H9 (cell line): Measurements from ENCODE around the gene SLC25A26. TPM values are rescaled to one million over a fixed set of nuclear protein-coding genes. Genes with fewer than 3 reads are reported as not detected.
A peak's percentile ranks its signal among the peaks of the same experiment; 100 is the strongest.

ENCODE experiments used
- DNase-seq: peaks from one replicate; pipeline ENCODE4 v3.0.0-alpha.2; 2017
- H2AFZ ChIP-seq: one replicate; pipeline ENCODE4 v1.6.1; 2013; ENCODE audit warnings: mild to moderate bottlenecking, low read length, control low read depth, moderate library complexity
- H2AK5ac ChIP-seq: 2 replicates; pipeline ENCODE4 v1.6.1; 2013; ENCODE audit warnings: low read length, control low read depth, mixed read lengths; ENCODE audit not compliant: insufficient read length
- H2BK120ac ChIP-seq: one replicate; pipeline ENCODE4 v1.6.1; 2013; ENCODE audit warnings: low read depth, mild to moderate bottlenecking, low read length, control low read depth, inconsistent platforms; ENCODE audit not compliant: poor library complexity, severe bottlenecking
- H2BK12ac ChIP-seq: 2 replicates; pipeline ENCODE4 v1.6.1; 2013; ENCODE audit warnings: low read length, control low read depth, mixed read lengths, low read depth; ENCODE audit not compliant: insufficient read length
- H2BK15ac ChIP-seq: 2 replicates; pipeline ENCODE4 v1.6.1; 2013; ENCODE audit warnings: low read depth, low read length, control low read depth
- H2BK20ac ChIP-seq: one replicate; pipeline ENCODE4 v1.6.1; 2013; ENCODE audit warnings: low read depth, mild to moderate bottlenecking, low read length, control low read depth, inconsistent platforms; ENCODE audit not compliant: poor library complexity, severe bottlenecking
- H2BK5ac ChIP-seq: 2 replicates; pipeline ENCODE4 v1.6.1; 2013; ENCODE audit warnings: low read length, control low read depth, mixed read lengths; ENCODE audit not compliant: insufficient read length
- H3K14ac ChIP-seq: 2 replicates; pipeline ENCODE4 v1.6.1; 2013; ENCODE audit warnings: low read length, control low read depth; ENCODE audit not compliant: insufficient read depth
- H3K18ac ChIP-seq: 2 replicates; pipeline ENCODE4 v1.6.1; 2013; ENCODE audit warnings: low read depth, mild to moderate bottlenecking, mixed read lengths, low read length, control low read depth; ENCODE audit not compliant: insufficient read length
- H3K23ac ChIP-seq: 2 replicates; pipeline ENCODE4 v1.6.1; 2013; ENCODE audit warnings: low read length, control low read depth, mixed read lengths, low read depth; ENCODE audit not compliant: insufficient read length
- H3K23me2 ChIP-seq: 2 replicates; pipeline ENCODE4 v1.6.1; 2013; ENCODE audit warnings: low read depth, mild to moderate bottlenecking, mixed read lengths, low read length, control low read depth; ENCODE audit not compliant: insufficient read length, poor library complexity, severe bottlenecking
- H3K27ac ChIP-seq: 2 replicates; pipeline ENCODE4 v1.5.1; 2013; ENCODE audit warnings: low read length, control low read depth, mixed read lengths, low read depth; ENCODE audit not compliant: insufficient read length
- H3K27me3 ChIP-seq: 2 replicates; pipeline ENCODE4 v1.6.1; 2013; ENCODE audit warnings: low read length, control low read depth, inconsistent platforms; ENCODE audit not compliant: insufficient read depth
- H3K4ac ChIP-seq: 2 replicates; pipeline ENCODE4 v1.6.1; 2013; ENCODE audit warnings: low read depth, mild to moderate bottlenecking, control low read depth, inconsistent platforms, low read length, moderate library complexity
- H3K4me1 ChIP-seq: 2 replicates; pipeline ENCODE4 v1.6.1; 2013; ENCODE audit warnings: low read length, control low read depth, inconsistent platforms; ENCODE audit not compliant: insufficient read depth
- H3K4me2 ChIP-seq: 2 replicates; pipeline ENCODE4 v1.6.1; 2013; ENCODE audit warnings: low read length, control low read depth, mixed read lengths; ENCODE audit not compliant: insufficient read length, insufficient read depth
- H3K56ac ChIP-seq: 2 replicates; pipeline ENCODE4 v1.6.1; 2013; ENCODE audit warnings: low read depth, mild to moderate bottlenecking, mixed read lengths, low read length, control low read depth; ENCODE audit not compliant: insufficient read length
- H3K79me1 ChIP-seq: 2 replicates; pipeline ENCODE4 v1.6.1; 2013; ENCODE audit warnings: low read depth, mild to moderate bottlenecking, moderate library complexity, low read length, control low read depth, inconsistent platforms; ENCODE audit not compliant: insufficient read depth, poor library complexity, severe bottlenecking
- H3K79me2 ChIP-seq: 2 replicates; pipeline ENCODE4 v1.6.1; 2013; ENCODE audit warnings: low read length, control low read depth, inconsistent platforms; ENCODE audit not compliant: insufficient read depth
- H3K9ac ChIP-seq: 2 replicates; pipeline ENCODE4 v1.6.1; 2013; ENCODE audit warnings: low read length, control low read depth, mixed read lengths; ENCODE audit not compliant: insufficient read length; ENCODE audit errors: extremely low read depth
- H3K9me3 ChIP-seq: one replicate; pipeline ENCODE4 v1.6.1; 2013; ENCODE audit warnings: low read depth, low read length, inconsistent platforms; ENCODE audit not compliant: control insufficient read depth
- H3T11ph ChIP-seq: one replicate; pipeline ENCODE4 v1.6.1; 2013; ENCODE audit warnings: mild to moderate bottlenecking, low read length, control low read depth, inconsistent platforms
- H4K20me1 ChIP-seq: one replicate; pipeline ENCODE4 v1.6.1; 2013; ENCODE audit not compliant: control insufficient read depth, insufficient read length, insufficient read depth
- H4K5ac ChIP-seq: 2 replicates; pipeline ENCODE4 v1.6.1; 2013; ENCODE audit warnings: low read depth, mild to moderate bottlenecking, mixed read lengths, low read length, control low read depth; ENCODE audit not compliant: insufficient read length
- H4K8ac ChIP-seq: replicated peaks from 2 replicates; pipeline ENCODE4 v1.6.1; 2013; ENCODE audit warnings: low read length, control low read depth, mixed read lengths, low read depth; ENCODE audit not compliant: insufficient read length
- H4K91ac ChIP-seq: 2 replicates; pipeline ENCODE4 v1.6.1; 2013; ENCODE audit warnings: low read depth, mild to moderate bottlenecking, moderate library complexity, mixed read lengths, low read length, control low read depth; ENCODE audit not compliant: insufficient read length
- H3K27ac Mint-ChIP-seq, 3 experiments: 2 replicates in 2 of 3; 3 replicates in 1 of 3; pipeline ENCODE4 v1.8.0; 2020 to 2021; ENCODE audit warnings: mixed read lengths in 3 of 3, mild to moderate bottlenecking in 1 of 3, moderate library complexity in 1 of 3
- H3K27me3 Mint-ChIP-seq: 2 replicates; pipeline ENCODE4 v1.8.0; 2021; ENCODE audit warnings: low read depth, mild to moderate bottlenecking, moderate library complexity, mixed read lengths
- H3K36me3 Mint-ChIP-seq, 3 experiments: 2 replicates in 2 of 3; 3 replicates in 1 of 3; pipeline ENCODE4 v1.8.0; 2020 to 2021; ENCODE audit warnings: low read depth in 3 of 3, mixed read lengths in 3 of 3; ENCODE audit not compliant: insufficient read depth in 1 of 3
- H3K4me1 Mint-ChIP-seq, 2 experiments: 2 replicates each; pipeline ENCODE4 v1.8.0; 2020; ENCODE audit warnings: mixed read lengths in 2 of 2
- H3K4me3 Mint-ChIP-seq, 2 experiments: 2 replicates in 1 of 2; 3 replicates in 1 of 2; pipeline ENCODE4 v1.8.0; 2020 to 2021; ENCODE audit warnings: mild to moderate bottlenecking in 2 of 2, mixed read lengths in 2 of 2, moderate library complexity in 1 of 2
- H3K9me3 Mint-ChIP-seq, 2 experiments: 2 replicates in 1 of 2; 3 replicates in 1 of 2; pipeline ENCODE4 v1.8.0; 2020; ENCODE audit warnings: mild to moderate bottlenecking in 2 of 2, mixed read lengths in 2 of 2, moderate library complexity in 1 of 2
- CTCF ChIP-seq: fragments of 200-600 bp; sonication (generic); conservative IDR thresholded peaks from 3 replicates; pipeline ENCODE4 v1.8.0; 2021; ENCODE audit warnings: antibody characterized with exemption, mild to moderate bottlenecking
- WGBS: extraction: QIAGEN DNeasy Blood & Tissue Kit; methylation state at CpG from one replicate; pipeline ENCODE4 v1.1.7; 2013; ENCODE audit warnings: missing lambda C conversion rate, low lambda C conversion rate, mixed read lengths; ENCODE audit not compliant: insufficient read length; ENCODE audit errors: extremely low coverage; 5-methylcytosine and 5-hydroxymethylcytosine counted together
- total RNA-seq: library from RNA; stranded (reverse); gene quantifications from 2 replicates; pipeline ENCODE4 v1.2.1, GENCODE V29; 2021

The SLC25A26 gene
- total RNA-seq, 1 experiment from 2014 or later, result 30.2 TPM

GRCh38 chr3:66399529-66400232 lies 178.9 kb downstream of the SLC25A26 start:
- H3K4me3 Mint-ChIP-seq, result no peak overlapping the region
- TF ChIP-seq CTCF, result no peak
- Histone ChIP-seq H3K4me2 (no peak overlapping the region), H3K27me3 (no peaks in the 10 kb centered on the region), H4K8ac (no peak overlapping the region), H3K9ac (no peak overlapping the region), H3K9me3 (no peaks in the 10 kb centered on the region), H3K79me1 (peaks cover 5% of the 10 kb centered on the region), H4K91ac (no peak overlapping the region), H2BK20ac (no peak overlapping the region), H2BK120ac (no peak overlapping the region), H2BK5ac (no peak overlapping the region), H2AK5ac (no peak overlapping the region), H3K14ac (no peak overlapping the region), H3K23ac (no peak overlapping the region), H3K79me2 (no peaks in the 10 kb centered on the region), H3K18ac (no peak overlapping the region), H3K56ac (no peak overlapping the region), H3K4ac (no peak overlapping the region), H2BK12ac (no peak overlapping the region), H3K4me1 (no peaks in the 10 kb centered on the region), H3T11ph (no peak overlapping the region), H4K20me1 (no peaks in the 10 kb centered on the region), H3K27ac (no peak overlapping the region), H2AFZ (no peak overlapping the region), H2BK15ac (no peak overlapping the region), H4K5ac (no peak overlapping the region), H3K23me2 (no peaks in the 10 kb centered on the region)
- H3K27me3 Mint-ChIP-seq, result no peaks in the 10 kb centered on the region; the same call in 1 of the 2 replicates
- peaks cover 61 to 95% (median 90%) of the 10 kb centered on the region in 3 experiments for H3K36me3 Mint-ChIP-seq
- no CpG with 5 or more reads among the region's 10 CpGs for WGBS
- peak overlapping the region in 2 of 3 experiments; percentile 71 to 73; a peak in 3 of 7 replicates for H3K27ac Mint-ChIP-seq
- H3K4me1 Mint-ChIP-seq, result peaks cover 25 to 28% of the 10 kb centered on the region in 2 experiments
- H3K9me3 Mint-ChIP-seq, result no peaks in the 10 kb centered on the region; a peak in 1 of 5 replicates
- no peak for DNase-seq
